Activated naive CD8-positive, alpha-beta T cell (primary cell): ENCODE results near the gene PUSL1.

Experiments
- H3K27ac Mint-ChIP-seq: one replicate; pipeline ENCODE4 v1.8.0; 2021; ENCODE audit warnings: mixed read lengths
- H3K27me3 Mint-ChIP-seq: one replicate; pipeline ENCODE4 v1.8.0; 2021; ENCODE audit warnings: mixed read lengths
- H3K36me3 Mint-ChIP-seq: one replicate; pipeline ENCODE4 v1.8.0; 2021; ENCODE audit warnings: mixed read lengths
- H3K4me1 Mint-ChIP-seq: one replicate; pipeline ENCODE4 v1.8.0; 2021; ENCODE audit warnings: low read depth, mixed read lengths
- H3K4me3 Mint-ChIP-seq: one replicate; pipeline ENCODE4 v1.8.0; 2021; ENCODE audit warnings: mild to moderate bottlenecking, mixed read lengths
- H3K9me3 Mint-ChIP-seq: one replicate; pipeline ENCODE4 v1.8.0; 2021; ENCODE audit warnings: low read depth, mixed read lengths

PUSL1 gene

DNA sequence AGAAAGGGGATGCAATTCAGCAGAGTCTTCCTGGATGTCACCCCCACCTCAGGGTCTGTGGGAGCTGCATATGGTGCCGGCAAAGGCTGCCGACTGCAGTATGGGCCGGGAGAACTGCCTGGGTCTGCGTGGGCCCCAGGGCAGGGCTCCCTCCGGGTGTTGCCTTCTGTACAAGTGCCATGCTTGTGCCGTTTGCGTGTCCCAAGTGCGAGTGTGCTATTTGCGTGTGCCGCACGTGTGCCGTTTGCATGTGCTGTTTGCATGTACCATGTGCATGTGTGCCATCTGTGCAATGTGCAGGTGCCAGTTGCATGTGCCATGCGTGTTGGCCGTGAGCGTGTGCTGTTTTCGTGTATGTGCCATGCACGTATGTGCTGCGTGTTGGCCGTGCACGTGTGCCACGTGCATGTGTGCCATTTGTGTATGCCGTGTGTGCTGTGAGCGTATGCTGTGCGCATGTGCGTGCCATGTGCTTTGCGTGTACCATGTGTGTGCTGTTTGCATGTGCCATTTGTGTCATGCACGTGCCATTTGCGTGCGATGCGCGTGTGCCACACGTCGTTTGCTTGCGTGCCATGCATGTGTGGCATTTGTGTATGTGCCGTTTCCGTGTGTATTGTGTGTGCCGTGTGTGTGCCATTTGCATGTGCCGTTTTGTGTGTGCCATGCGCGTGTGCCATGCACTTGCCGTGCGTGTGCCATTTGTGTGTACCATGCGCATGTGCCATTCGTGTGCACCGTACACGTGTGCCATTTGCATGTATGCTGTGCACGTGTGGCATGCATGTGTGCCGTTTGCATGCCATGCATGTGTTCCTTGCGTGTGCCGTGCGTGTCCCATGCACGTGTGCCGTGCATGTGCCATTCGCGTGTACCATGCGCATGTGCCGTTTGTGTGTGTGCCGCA lies 21.2 kb downstream of the PUSL1 start:
- Mint-ChIP-seq H3K4me1 (peaks cover 8% of the 10 kb centered on the region), H3K27ac (no peak overlapping the region), H3K9me3 (no peaks in the 10 kb centered on the region), H3K4me3 (peak overlapping the region; percentile 53), H3K36me3 (no peaks in the 10 kb centered on the region), H3K27me3 (no peaks in the 10 kb centered on the region)

DNA sequence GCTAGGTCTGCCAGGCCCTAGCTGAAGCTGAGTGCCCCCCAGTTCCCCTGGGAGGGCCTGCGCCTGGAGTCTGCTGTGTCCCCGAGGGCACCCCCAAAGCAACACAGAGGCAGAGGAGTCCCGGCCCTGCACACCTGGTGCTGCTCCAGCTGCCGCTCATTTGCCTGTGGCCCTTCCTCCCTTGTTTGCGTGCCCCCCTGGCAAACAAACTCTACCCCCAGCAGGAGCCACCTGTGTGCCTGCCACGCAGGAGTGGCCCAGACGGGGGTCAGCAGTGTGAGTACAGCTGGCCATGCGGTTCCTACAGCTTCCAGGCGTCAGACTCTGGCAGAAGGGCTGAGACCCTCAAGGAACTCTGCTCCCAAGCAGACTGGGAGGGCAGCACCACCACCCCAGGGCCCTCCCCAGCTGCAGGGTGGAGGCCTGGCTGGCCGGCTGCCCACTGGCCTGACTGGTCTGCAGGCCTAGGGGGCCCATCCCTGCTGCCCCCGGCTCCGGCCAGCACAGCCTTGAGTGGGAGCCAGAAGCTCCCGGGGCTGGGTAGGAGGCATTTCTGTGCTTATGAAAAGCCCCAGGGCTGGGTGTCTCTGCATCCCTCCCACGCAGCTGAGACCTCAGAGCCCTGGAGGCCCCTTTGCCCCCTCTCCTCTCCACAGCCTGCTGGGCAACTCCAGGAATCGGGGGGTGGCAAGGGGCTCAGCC lies 22.1 kb downstream of the PUSL1 start:
- no peaks in the 10 kb centered on the region for H3K36me3 Mint-ChIP-seq
- H3K27ac Mint-ChIP-seq: no peak overlapping the region
- no peak overlapping the region for H3K4me3 Mint-ChIP-seq
- no peaks in the 10 kb centered on the region for H3K27me3 Mint-ChIP-seq
- no peaks in the 10 kb centered on the region for H3K9me3 Mint-ChIP-seq
- H3K4me1 Mint-ChIP-seq: peaks cover 8% of the 10 kb centered on the region

- H3K36me3 Mint-ChIP-seq: no peaks in the 10 kb centered on the region
- no peak within 1 kb of the TSS for H3K27ac Mint-ChIP-seq
- no peak within 1 kb of the TSS for H3K4me3 Mint-ChIP-seq
- H3K9me3 Mint-ChIP-seq: no peaks in the 10 kb centered on the region
- no peaks in the 10 kb centered on the region for H3K27me3 Mint-ChIP-seq
- peaks cover 3% of the 10 kb centered on the region for H3K4me1 Mint-ChIP-seq
These were observed 22.9 kb downstream of the PUSL1 start, which contains the start of gene TAS1R3 for GRCh38 chr1:1331068-1331965. Gene TAS1R3 (plus strand): TSS chr1:1331280. CDS start chr1:1331346, 66 bp downstream.

DNA sequence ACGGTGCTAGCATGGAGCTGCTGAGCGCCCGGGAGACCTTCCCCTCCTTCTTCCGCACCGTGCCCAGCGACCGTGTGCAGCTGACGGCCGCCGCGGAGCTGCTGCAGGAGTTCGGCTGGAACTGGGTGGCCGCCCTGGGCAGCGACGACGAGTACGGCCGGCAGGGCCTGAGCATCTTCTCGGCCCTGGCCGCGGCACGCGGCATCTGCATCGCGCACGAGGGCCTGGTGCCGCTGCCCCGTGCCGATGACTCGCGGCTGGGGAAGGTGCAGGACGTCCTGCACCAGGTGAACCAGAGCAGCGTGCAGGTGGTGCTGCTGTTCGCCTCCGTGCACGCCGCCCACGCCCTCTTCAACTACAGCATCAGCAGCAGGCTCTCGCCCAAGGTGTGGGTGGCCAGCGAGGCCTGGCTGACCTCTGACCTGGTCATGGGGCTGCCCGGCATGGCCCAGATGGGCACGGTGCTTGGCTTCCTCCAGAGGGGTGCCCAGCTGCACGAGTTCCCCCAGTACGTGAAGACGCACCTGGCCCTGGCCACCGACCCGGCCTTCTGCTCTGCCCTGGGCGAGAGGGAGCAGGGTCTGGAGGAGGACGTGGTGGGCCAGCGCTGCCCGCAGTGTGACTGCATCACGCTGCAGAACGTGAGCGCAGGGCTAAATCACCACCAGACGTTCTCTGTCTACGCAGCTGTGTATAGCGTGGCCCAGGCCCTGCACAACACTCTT lies 23.8 kb downstream of the PUSL1 start:
- Mint-ChIP-seq H3K36me3 (no peaks in the 10 kb centered on the region), H3K27me3 (no peaks in the 10 kb centered on the region), H3K27ac (no peak overlapping the region), H3K4me3 (no peak overlapping the region), H3K4me1 (peaks cover 3% of the 10 kb centered on the region), H3K9me3 (no peaks in the 10 kb centered on the region)

DNA sequence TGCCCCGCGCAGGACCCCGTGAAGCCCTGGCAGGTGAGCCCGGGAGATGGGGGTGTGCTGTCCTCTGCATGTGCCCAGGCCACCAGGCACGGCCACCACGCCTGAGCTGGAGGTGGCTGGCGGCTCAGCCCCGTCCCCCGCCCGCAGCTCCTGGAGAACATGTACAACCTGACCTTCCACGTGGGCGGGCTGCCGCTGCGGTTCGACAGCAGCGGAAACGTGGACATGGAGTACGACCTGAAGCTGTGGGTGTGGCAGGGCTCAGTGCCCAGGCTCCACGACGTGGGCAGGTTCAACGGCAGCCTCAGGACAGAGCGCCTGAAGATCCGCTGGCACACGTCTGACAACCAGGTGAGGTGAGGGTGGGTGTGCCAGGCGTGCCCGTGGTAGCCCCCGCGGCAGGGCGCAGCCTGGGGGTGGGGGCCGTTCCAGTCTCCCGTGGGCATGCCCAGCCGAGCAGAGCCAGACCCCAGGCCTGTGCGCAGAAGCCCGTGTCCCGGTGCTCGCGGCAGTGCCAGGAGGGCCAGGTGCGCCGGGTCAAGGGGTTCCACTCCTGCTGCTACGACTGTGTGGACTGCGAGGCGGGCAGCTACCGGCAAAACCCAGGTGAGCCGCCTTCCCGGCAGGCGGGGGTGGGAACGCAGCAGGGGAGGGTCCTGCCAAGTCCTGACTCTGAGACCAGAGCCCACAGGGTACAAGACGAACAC lies 24.5 kb downstream of the PUSL1 start:
- peaks cover 3% of the 10 kb centered on the region for H3K4me1 Mint-ChIP-seq
- H3K4me3 Mint-ChIP-seq: no peak overlapping the region
- H3K27ac Mint-ChIP-seq: no peak overlapping the region
- H3K36me3 Mint-ChIP-seq: no peaks in the 10 kb centered on the region
- no peaks in the 10 kb centered on the region for H3K27me3 Mint-ChIP-seq
- H3K9me3 Mint-ChIP-seq: no peaks in the 10 kb centered on the region

GRCh38 chr1:1333551-1334241 lies 25.3 kb downstream of the PUSL1 start:
- H3K4me1 Mint-ChIP-seq: peaks cover 3% of the 10 kb centered on the region
- no peaks in the 10 kb centered on the region for H3K27me3 Mint-ChIP-seq
- no peaks in the 10 kb centered on the region for H3K36me3 Mint-ChIP-seq
- no peak overlapping the region for H3K4me3 Mint-ChIP-seq
- no peak overlapping the region for H3K27ac Mint-ChIP-seq
- H3K9me3 Mint-ChIP-seq: no peaks in the 10 kb centered on the region

GRCh38 chr1:1334835-1335234 lies 26.4 kb downstream of the PUSL1 start:
- Mint-ChIP-seq H3K4me3 (no peak overlapping the region), H3K27ac (no peak overlapping the region), H3K4me1 (peaks cover under 1% of the 10 kb centered on the region), H3K9me3 (no peaks in the 10 kb centered on the region), H3K27me3 (no peaks in the 10 kb centered on the region), H3K36me3 (no peaks in the 10 kb centered on the region)

- no peaks in the 10 kb centered on the region for H3K4me1 Mint-ChIP-seq
- H3K27me3 Mint-ChIP-seq: no peaks in the 10 kb centered on the region
- H3K4me3 Mint-ChIP-seq: no peak overlapping the region
- no peaks in the 10 kb centered on the region for H3K36me3 Mint-ChIP-seq
- no peaks in the 10 kb centered on the region for H3K9me3 Mint-ChIP-seq
- H3K27ac Mint-ChIP-seq: no peak overlapping the region
These were observed 26.9 kb downstream of the PUSL1 start for GRCh38 chr1:1335283-1335682.

GRCh38 chr1:1335792-1336248 lies 27.4 kb downstream of the PUSL1 start:
- Mint-ChIP-seq H3K36me3 (no peaks in the 10 kb centered on the region), H3K27ac (no peak overlapping the region), H3K27me3 (no peaks in the 10 kb centered on the region), H3K4me3 (no peak overlapping the region), H3K4me1 (no peaks in the 10 kb centered on the region), H3K9me3 (no peaks in the 10 kb centered on the region)

DNA sequence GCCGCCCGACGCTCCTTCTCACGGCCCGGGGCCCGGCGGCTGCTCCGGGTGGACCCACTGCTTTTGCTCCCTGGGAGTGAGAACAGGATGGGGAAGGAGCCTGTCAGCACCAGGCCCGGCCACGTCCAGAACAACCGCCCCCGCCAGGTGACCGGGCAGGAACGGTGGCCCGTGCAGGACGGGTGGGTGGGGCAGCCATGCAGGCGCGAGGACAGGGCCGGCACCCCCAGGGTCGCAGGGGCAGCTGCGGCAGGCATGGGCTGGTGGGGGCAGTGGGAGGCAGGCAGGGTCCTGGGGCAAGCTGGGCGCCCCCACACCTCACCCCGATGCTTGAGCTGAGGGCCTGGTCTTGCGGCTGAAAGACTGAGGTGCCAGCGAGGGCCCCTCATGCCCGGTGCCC lies 28.0 kb downstream of the PUSL1 start:
- Mint-ChIP-seq H3K27ac (no peak overlapping the region), H3K36me3 (no peaks in the 10 kb centered on the region), H3K4me1 (peaks cover 2% of the 10 kb centered on the region), H3K27me3 (no peaks in the 10 kb centered on the region), H3K9me3 (no peaks in the 10 kb centered on the region), H3K4me3 (no peak overlapping the region)

GRCh38 chr1:1336931-1337792 lies 28.8 kb downstream of the PUSL1 start:
- H3K36me3 Mint-ChIP-seq: no peaks in the 10 kb centered on the region
- H3K27me3 Mint-ChIP-seq: no peaks in the 10 kb centered on the region
- peaks cover 2% of the 10 kb centered on the region for H3K4me1 Mint-ChIP-seq
- no peak overlapping the region for H3K4me3 Mint-ChIP-seq
- no peak overlapping the region for H3K27ac Mint-ChIP-seq
- H3K9me3 Mint-ChIP-seq: no peaks in the 10 kb centered on the region

GRCh38 chr1:1337793-1338147 lies 29.4 kb downstream of the PUSL1 start:
- Mint-ChIP-seq H3K27me3 (no peaks in the 10 kb centered on the region), H3K4me3 (no peak overlapping the region), H3K4me1 (peaks cover 2% of the 10 kb centered on the region), H3K9me3 (no peaks in the 10 kb centered on the region), H3K27ac (no peak overlapping the region), H3K36me3 (no peaks in the 10 kb centered on the region)

DNA sequence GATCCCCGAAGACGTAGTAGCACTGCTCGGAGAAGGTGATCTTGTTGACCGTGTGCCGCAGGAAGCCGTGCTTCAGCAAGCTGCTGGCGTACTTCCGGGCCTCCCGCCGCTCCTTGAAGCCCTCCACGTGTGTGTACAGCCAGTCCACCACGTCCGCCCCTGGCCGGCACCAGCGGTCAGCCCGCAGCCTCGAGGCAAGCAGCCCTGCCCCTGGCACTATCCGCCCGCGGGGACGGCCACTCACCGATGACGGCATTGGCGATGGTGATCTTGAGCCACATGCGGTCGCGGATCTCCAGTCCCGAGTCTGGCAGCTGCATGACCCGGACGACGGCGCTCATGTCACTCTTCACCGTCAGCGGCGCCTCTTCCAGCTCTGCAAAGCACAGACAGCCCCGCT lies 29.9 kb downstream of the PUSL1 start:
- H3K27ac Mint-ChIP-seq: no peak overlapping the region
- no peak overlapping the region for H3K4me3 Mint-ChIP-seq
- H3K4me1 Mint-ChIP-seq: peaks cover 2% of the 10 kb centered on the region
- no peaks in the 10 kb centered on the region for H3K27me3 Mint-ChIP-seq
- no peaks in the 10 kb centered on the region for H3K36me3 Mint-ChIP-seq
- no peaks in the 10 kb centered on the region for H3K9me3 Mint-ChIP-seq
